HG03575 (cell line): Measurements from ENCODE around the gene NCK2.

ENCODE experiments used
- ATAC-seq: cut with Tn5 transposase; IDR thresholded peaks from one replicate; pipeline ENCODE4 v1.9.1; 2021; ENCODE audit not compliant: unreplicated experiment, insufficient number of reproducible peaks, low FRiP score; ENCODE audit errors: extremely low read depth

The NCK2 gene

GRCh38 chr2:105800953-105801635 lies 56.4 kb downstream of the NCK2 start:
- ATAC-seq, result no peak

DNA sequence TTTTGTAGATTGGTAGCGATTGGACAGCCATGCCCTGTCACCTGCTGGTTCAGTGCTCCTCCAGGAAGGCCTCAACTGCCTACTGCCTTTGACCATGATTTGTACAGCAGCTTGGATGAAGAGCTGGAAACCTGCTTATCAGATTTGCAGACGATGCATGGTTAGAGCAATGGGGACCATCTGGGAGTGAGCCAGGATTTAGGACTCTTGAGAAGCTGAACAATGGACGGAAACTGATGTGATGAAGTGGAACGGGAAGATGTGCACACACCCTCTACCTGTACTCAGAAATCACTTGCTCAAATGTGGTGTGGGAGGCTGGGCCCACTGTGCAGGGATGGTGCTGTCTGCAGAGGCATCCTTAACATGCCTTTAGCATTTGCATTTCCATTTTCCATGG lies 57.2 kb downstream of the NCK2 start:
- no peak for ATAC-seq

DNA sequence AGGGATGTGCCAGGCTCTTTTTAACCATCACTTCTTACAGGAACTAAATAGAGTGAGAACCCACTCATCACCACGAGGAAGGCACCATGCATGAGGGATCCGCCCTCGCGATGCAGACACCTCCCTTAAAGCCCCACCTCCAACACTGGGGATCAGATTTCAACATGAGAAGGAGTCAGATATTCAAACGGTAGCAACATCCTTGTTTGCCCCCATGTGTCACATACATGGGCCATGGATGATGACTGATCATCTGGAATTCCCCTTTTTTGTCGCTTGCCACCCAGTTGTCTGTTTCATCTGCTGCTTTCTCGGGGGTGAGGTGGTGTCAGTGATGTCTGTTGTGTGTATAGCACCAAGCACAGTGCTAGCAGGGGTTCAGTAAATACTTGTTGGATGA lies 57.9 kb downstream of the NCK2 start:
- peak; percentile 36 for ATAC-seq

DNA sequence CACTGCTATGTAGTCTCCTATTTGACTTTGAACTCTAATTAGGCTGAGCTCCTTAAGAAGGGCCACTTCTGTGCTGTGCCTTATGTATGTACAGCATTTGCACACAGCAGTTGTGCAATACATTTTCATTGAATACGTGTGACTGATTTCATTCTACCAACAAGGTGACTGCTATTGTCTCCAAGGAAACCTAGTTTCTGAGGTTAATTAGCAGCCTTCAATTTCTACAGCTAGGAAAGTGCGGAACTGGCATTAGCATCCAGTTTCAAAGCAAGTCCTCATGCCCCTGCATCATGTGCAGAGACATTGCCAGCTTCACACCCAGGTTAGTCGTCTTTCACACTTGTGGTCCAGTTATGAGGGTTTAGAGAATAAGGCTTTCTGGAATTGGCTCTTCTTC lies 58.6 kb downstream of the NCK2 start:
- no peak for ATAC-seq

GRCh38 chr2:105803773-105804172 lies 59.1 kb downstream of the NCK2 start:
- ATAC-seq, result no peak

GRCh38 chr2:105804266-105804665 lies 59.6 kb downstream of the NCK2 start:
- ATAC-seq, result no peak

DNA sequence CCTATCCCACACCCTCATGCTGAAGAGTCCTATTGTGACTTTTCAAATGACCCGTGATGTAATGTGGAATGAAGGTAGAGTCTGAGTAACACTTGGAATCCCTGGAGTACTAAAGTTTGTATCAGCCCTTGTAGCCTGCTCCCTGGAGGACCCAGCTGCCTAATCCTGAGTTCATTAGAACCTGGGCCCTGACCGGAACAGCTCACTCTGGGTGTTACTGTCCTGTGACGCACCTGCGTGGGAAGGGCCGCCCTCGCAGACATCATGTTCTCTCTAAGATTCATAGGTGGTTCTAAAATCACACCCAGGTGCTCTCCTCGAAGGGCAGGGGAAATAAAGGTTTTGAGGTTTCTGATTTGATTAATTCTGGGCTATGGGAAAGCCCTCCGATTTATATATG lies 62.3 kb downstream of the NCK2 start:
- no peak for ATAC-seq

GRCh38 chr2:105808423-105809096 lies 63.8 kb downstream of the NCK2 start:
- no peak for ATAC-seq

DNA sequence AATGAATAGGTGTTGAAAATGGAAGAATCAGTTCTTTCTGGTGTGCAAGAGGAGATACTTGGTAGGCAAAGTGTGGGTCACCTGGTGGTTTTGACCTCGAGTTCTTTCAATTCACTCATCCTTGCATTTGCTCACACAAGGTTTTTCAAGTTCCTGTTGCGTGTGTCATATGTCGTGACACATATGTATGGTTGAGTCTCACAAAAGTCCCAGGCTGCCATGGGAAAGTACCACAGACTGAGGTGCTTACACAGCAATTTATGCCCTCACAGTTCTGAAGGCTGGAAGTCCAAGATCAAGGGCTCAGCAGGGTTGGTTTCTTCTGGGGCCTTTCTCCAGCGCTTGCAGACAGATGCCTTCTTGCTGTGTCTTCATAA lies 64.4 kb downstream of the NCK2 start:
- ATAC-seq, result no peak

GRCh38 chr2:105809723-105810122 lies 65.0 kb downstream of the NCK2 start:
- no peak for ATAC-seq

GRCh38 chr2:105812180-105813044 lies 67.7 kb downstream of the NCK2 start:
- peak; percentile 83 for ATAC-seq

DNA sequence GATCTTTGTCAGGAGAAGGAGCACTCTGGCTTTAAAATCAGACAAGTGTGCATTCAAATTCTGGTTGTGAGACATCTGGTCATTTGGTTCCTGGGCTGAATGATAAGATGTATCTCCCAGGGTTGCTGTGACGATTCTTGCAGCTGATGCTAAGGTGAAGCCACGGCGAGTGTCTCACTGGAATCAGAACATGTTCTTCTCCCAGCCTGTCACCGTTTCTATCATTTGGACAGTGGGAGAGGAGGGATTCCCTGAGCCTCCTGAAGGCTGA lies 68.3 kb downstream of the NCK2 start:
- ATAC-seq, result no peak

- no peak for ATAC-seq
Measured at GRCh38 chr2:105813405-105813804, 68.7 kb downstream of the NCK2 start.

GRCh38 chr2:105814291-105814940 lies 69.7 kb downstream of the NCK2 start:
- ATAC-seq, result no peak

DNA sequence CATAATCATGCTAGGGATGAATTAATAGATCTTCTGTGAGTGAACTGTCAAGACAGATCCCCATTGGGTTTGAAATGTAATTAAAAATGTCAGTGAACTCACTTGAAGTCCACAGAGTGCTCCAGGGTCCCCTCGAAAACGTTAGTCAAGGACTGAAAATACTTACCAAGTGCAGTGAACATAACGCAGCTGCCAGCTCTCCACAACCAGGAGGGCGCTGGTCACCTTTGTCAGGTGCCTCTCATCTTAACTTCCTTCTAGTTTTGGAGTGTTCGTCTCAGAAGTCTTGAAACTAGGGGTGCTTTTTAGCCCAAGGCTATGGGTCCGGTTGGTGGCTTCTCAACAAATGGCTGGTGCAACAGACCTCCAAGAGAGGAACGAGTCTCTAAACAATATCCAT lies 70.7 kb downstream of the NCK2 start:
- ATAC-seq, result no peak

DNA sequence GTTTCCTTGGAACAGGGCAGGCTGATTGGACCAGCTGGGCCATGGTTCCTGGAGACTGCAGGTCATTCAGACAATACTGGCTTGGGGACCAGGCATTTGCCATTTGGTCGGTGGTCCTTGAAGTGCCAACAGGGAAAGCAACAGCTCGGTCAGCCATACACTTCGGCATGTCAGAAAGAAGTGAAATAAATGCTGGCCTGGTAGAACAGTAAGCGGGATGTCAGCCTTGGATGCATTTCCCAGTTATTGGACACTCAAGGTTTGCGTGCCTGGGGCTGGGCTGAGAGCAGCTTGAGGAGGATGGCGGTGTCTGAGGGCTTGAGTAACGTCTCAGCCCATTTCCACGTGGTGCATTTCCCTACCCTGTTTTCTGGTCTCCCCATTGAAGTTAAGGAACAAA lies 75.4 kb downstream of the NCK2 start:
- ATAC-seq, result no peak

- ATAC-seq, result no peak
Measured at GRCh38 chr2:105820691-105821090, 76.0 kb downstream of the NCK2 start.

GRCh38 chr2:105821428-105822125 lies 76.9 kb downstream of the NCK2 start:
- no peak for ATAC-seq

GRCh38 chr2:105822186-105822585 lies 77.5 kb downstream of the NCK2 start:
- no peak for ATAC-seq
